IMR-90 (cell line): ENCODE results near the gene EXOSC3. TPM values are rescaled to one million over a fixed set of nuclear protein-coding genes. Genes with fewer than 3 reads are reported as not detected.
"Not testable (repeated sequence)": the region's sequence is repeated elsewhere in the genome, so short reads cannot be mapped to it uniquely, and the experiment has no call there.

ENCODE experiments used
- ATAC-seq: fragments of 200-7000 bp; cut with Tn5 transposase; 2 replicates; pipeline ENCODE4 v1.9.1; 2020; ENCODE audit warnings: low read depth, mild to moderate bottlenecking, moderate library complexity
- BruUV-seq: library from RNA; stranded (reverse); fragments of 400-500 nt; replicated peaks from 2 replicates; lab custom pipeline; 2021; lab: Mats Ljungman, UMichigan
- CTCF ChIA-PET: fragments of 300-600 bp; formaldehyde crosslinking; extraction: SDS; loops from one replicate; lab custom pipeline; 2021; ENCODE audit warnings: antibody characterized with exemption; lab: Yijun Ruan, JAX
- POLR2A ChIA-PET: fragments of 300-600 bp; sonication (Branson Sonifier 250); formaldehyde crosslinking; loops from one replicate; lab custom pipeline; 2022; ENCODE audit warnings: antibody characterized with exemption; ENCODE audit not compliant: unreplicated experiment; lab: Charles Lee
- DNase-seq: peaks from one replicate; pipeline ENCODE4 v3.0.0; 2013
- H2AFZ ChIP-seq: replicated peaks from 2 replicates; pipeline ENCODE3; 2013; ENCODE audit warnings: low read length, mild to moderate bottlenecking; ENCODE audit not compliant: poor library complexity
- H2AK5ac ChIP-seq: 2 replicates; pipeline ENCODE4 v1.6.1; 2013; ENCODE audit warnings: low read depth, low read length, inconsistent platforms
- H2AK9ac ChIP-seq: replicated peaks from 2 replicates; pipeline ENCODE3; 2013; ENCODE audit warnings: mild to moderate bottlenecking, low read depth, low read length, moderate library complexity; ENCODE audit not compliant: poor library complexity
- H2BK120ac ChIP-seq: 2 replicates; pipeline ENCODE4 v1.6.1; 2013; ENCODE audit warnings: low read depth, low read length, inconsistent platforms
- H2BK15ac ChIP-seq: 3 replicates; pipeline ENCODE4 v1.6.1; 2013; ENCODE audit warnings: low read depth, low read length, inconsistent platforms
- H2BK20ac ChIP-seq: 2 replicates; pipeline ENCODE4 v1.6.1; 2013; ENCODE audit warnings: low read depth, mild to moderate bottlenecking, inconsistent platforms, low read length, moderate library complexity
- H2BK5ac ChIP-seq: 2 replicates; pipeline ENCODE4 v1.6.1; 2013; ENCODE audit warnings: mild to moderate bottlenecking, low read depth, low read length, inconsistent platforms; ENCODE audit not compliant: poor library complexity, severe bottlenecking
- H3K14ac ChIP-seq: replicated peaks from 2 replicates; pipeline ENCODE4 v1.6.1; 2013; ENCODE audit warnings: low read depth, low read length, inconsistent platforms
- H3K18ac ChIP-seq: 2 replicates; pipeline ENCODE4 v1.6.1; 2013; ENCODE audit warnings: low read depth, low read length, control low read depth
- H3K23ac ChIP-seq: 2 replicates; pipeline ENCODE4 v1.6.1; 2013; ENCODE audit warnings: low read depth, low read length, inconsistent platforms
- H3K27ac ChIP-seq: 2 replicates; pipeline ENCODE4 v1.5.1; 2013; ENCODE audit warnings: mild to moderate bottlenecking, control low read depth, low read length; ENCODE audit not compliant: insufficient read depth
- H3K27me3 ChIP-seq: 2 replicates; pipeline ENCODE4 v1.6.1; 2013; ENCODE audit warnings: low read length; ENCODE audit not compliant: control insufficient read depth, insufficient read depth
- H3K36me3 ChIP-seq: 2 replicates; pipeline ENCODE4 v1.6.1; 2013; ENCODE audit warnings: low read length, mixed read lengths; ENCODE audit not compliant: control insufficient read depth, insufficient read depth
- H3K4ac ChIP-seq: 2 replicates; pipeline ENCODE4 v1.6.1; 2013; ENCODE audit warnings: low read depth, low read length, inconsistent platforms
- H3K4me1 ChIP-seq: 2 replicates; pipeline ENCODE4 v1.6.1; 2013; ENCODE audit warnings: low read length, mixed read lengths; ENCODE audit not compliant: control insufficient read depth, insufficient read depth
- H3K4me2 ChIP-seq: 2 replicates; pipeline ENCODE4 v1.6.1; 2013; ENCODE audit warnings: low read depth, mild to moderate bottlenecking, control low read depth, low read length, moderate library complexity
- H3K4me3 ChIP-seq: 2 replicates; pipeline ENCODE4 v1.5.1; 2013; ENCODE audit warnings: low read depth, mild to moderate bottlenecking, control low read depth, low read length, moderate library complexity; ENCODE audit not compliant: insufficient read depth
- H3K56ac ChIP-seq: 2 replicates; pipeline ENCODE4 v1.6.1; 2013; ENCODE audit warnings: low read length, inconsistent platforms; ENCODE audit not compliant: insufficient read depth; ENCODE audit errors: extremely low read depth
- H3K79me1 ChIP-seq, 2 experiments: 2 replicates each; pipeline ENCODE4 v1.6.1; 2013; ENCODE audit warnings: low read length in 2 of 2, inconsistent platforms in 1 of 2, low read depth in 1 of 2
- H3K9ac ChIP-seq: 2 replicates; pipeline ENCODE4 v1.6.1; 2013; ENCODE audit warnings: low read depth, low read length, control low read depth
- H3K9me1 ChIP-seq: 2 replicates; pipeline ENCODE4 v1.6.1; 2013; ENCODE audit warnings: low read length, inconsistent platforms; ENCODE audit not compliant: insufficient read depth
- H3K9me3 ChIP-seq: 2 replicates; pipeline ENCODE4 v1.6.1; 2013; ENCODE audit warnings: low read length; ENCODE audit not compliant: control insufficient read depth, insufficient read depth
- H4K20me1 ChIP-seq: 2 replicates; pipeline ENCODE4 v1.6.1; 2013; ENCODE audit warnings: low read length, inconsistent platforms; ENCODE audit not compliant: insufficient read depth
- H4K5ac ChIP-seq: 2 replicates; pipeline ENCODE4 v1.6.1; 2013; ENCODE audit warnings: mild to moderate bottlenecking, low read depth, low read length, control low read depth
- H4K8ac ChIP-seq, 2 experiments: 2 replicates each; pipeline ENCODE4 v1.6.1; 2013; ENCODE audit warnings: low read depth in 2 of 2, low read length in 2 of 2, control low read depth in 1 of 2, inconsistent platforms in 1 of 2
- H4K91ac ChIP-seq: 2 replicates; pipeline ENCODE4 v1.6.1; 2013; ENCODE audit warnings: low read depth, low read length, inconsistent platforms; ENCODE audit not compliant: insufficient read depth
- WGBS, 2 experiments: methylation state at CpG; one replicate each; pipeline versions ENCODE4 v1.1.5 to v1.1.7; 2013; ENCODE audit warnings: missing lambda C conversion rate in 2 of 2; ENCODE audit not compliant: insufficient read length in 1 of 2; ENCODE audit errors: extremely low coverage in 2 of 2; 5-methylcytosine and 5-hydroxymethylcytosine counted together
- dilution Hi-C: fragments of 300-500 bp; cut with HindIII; formaldehyde crosslinking; loops from one replicate; pipeline ENCODE4 v1.14.3; 2018; ENCODE audit warnings: low sequenced_read_pairs; ENCODE audit not compliant: unreplicated experiment
- in situ Hi-C: fragments of 300-500 bp; cut with MboI; formaldehyde crosslinking; loops from 3 replicates; pipeline ENCODE4 v1.14.3; 2019; ENCODE audit warnings: low sequenced_read_pairs, inconsistent platforms, mixed read lengths
- intact Hi-C: fragments of 100-400 bp; cut with micrococcal nuclease; formaldehyde crosslinking; loops from 2 replicates; pipeline ENCODE4 v1.10.0; 2022
- polyA plus RNA-seq, 3 experiments: library from polyadenylated mRNA; depleted of rRNA; stranded (reverse); fragments of >200 nt; gene quantifications; 2 replicates each; pipeline ENCODE4 v1.2.3, GENCODE V29; 2012; ENCODE audit warnings: low replicate concordance in 1 of 3
- total RNA-seq: library from RNA; depleted of rRNA; stranded (reverse); fragments of >200 nt; gene quantifications from 2 replicates; pipeline ENCODE4 v1.2.3, GENCODE V29; 2012

Gene EXOSC3
- total and polyA plus RNA-seq, 2 of the 4 experiments (the other 2 are of a cell fraction) = 27.1 to 28.9 TPM

GRCh38 chr9:37765263-37765662, 19.6 kb downstream of the EXOSC3 start:
- CTCF ChIA-PET, H3K9me3 ChIP-seq, H3K23ac ChIP-seq, POLR2A ChIA-PET, H2BK15ac ChIP-seq, H3K9ac ChIP-seq, H3K14ac ChIP-seq, H2AK9ac ChIP-seq, H3K4me2 ChIP-seq, BruUV-seq, H3K56ac ChIP-seq, intact Hi-C loops, H2BK120ac ChIP-seq, H3K4me3 ChIP-seq, H3K4ac ChIP-seq, dilution Hi-C loops, H3K18ac ChIP-seq, DNase-seq, H4K8ac ChIP-seq, H2AFZ ChIP-seq, H4K20me1 ChIP-seq, ATAC-seq, H3K27me3 ChIP-seq, H3K4me1 ChIP-seq, H4K5ac ChIP-seq, H4K91ac ChIP-seq, H2BK5ac ChIP-seq, H3K9me1 ChIP-seq, H2BK20ac ChIP-seq, in situ Hi-C loops, H2AK5ac ChIP-seq, H3K36me3 ChIP-seq, H3K27ac ChIP-seq: not testable (repeated sequence)
- WGBS, 2 experiments = no CpG with 5 or more reads among the region's 6 CpGs
- peaks cover 4 to 13% of the 10 kb centered on the region in 2 experiments; a peak in 2 of 4 replicates for H3K79me1 ChIP-seq
